HG02840 (cell line): ENCODE data around the gene ACAN.

Experiments
- ATAC-seq: cut with Tn5 transposase; IDR thresholded peaks from one replicate; pipeline ENCODE4 v1.9.1; 2021; ENCODE audit warnings: mild to moderate bottlenecking, moderate library complexity, moderate number of reproducible peaks; ENCODE audit not compliant: unreplicated experiment, low FRiP score

Gene ACAN

GRCh38 chr15:88803241-88803919 lies at the start of gene ACAN:
ACAN (plus strand) TSS chr15:88803436; CDS start chr15:88836207, 32,771 bp downstream.
- no peak for ATAC-seq

- ATAC-seq, result no peak
These were observed 46.7 kb upstream of the ACAN start for GRCh38 chr15:88756521-88756920.

- ATAC-seq, result no peak
These were observed 46.3 kb upstream of the ACAN start for GRCh38 chr15:88756921-88757320.

- no peak for ATAC-seq
These were observed 43.4 kb upstream of the ACAN start for GRCh38 chr15:88759872-88760271.

- ATAC-seq, result no peak
These were observed 38.8 kb upstream of the ACAN start for GRCh38 chr15:88764448-88764847.

- no peak for ATAC-seq
These were observed 38.0 kb upstream of the ACAN start for GRCh38 chr15:88765212-88765611.

GRCh38 chr15:88769161-88769971 lies 33.9 kb upstream of the ACAN start:
- no peak for ATAC-seq

- ATAC-seq, result no peak
These were observed 27.5 kb upstream of the ACAN start for GRCh38 chr15:88775776-88776175.

- no peak for ATAC-seq
These were observed 26.6 kb upstream of the ACAN start for GRCh38 chr15:88776646-88777045.

- no peak for ATAC-seq
These were observed 23.3 kb upstream of the ACAN start for GRCh38 chr15:88779944-88780343.

GRCh38 chr15:88782465-88782864 lies 20.8 kb upstream of the ACAN start:
- no peak for ATAC-seq

GRCh38 chr15:88785217-88785616 lies 18.0 kb upstream of the ACAN start:
- ATAC-seq, result no peak

GRCh38 chr15:88788036-88788435 lies 15.2 kb upstream of the ACAN start:
- no peak for ATAC-seq

- no peak for ATAC-seq
These were observed 14.4 kb upstream of the ACAN start for GRCh38 chr15:88788816-88789215.

- no peak for ATAC-seq
These were observed 12.8 kb upstream of the ACAN start for GRCh38 chr15:88790486-88790885.

- no peak for ATAC-seq
These were observed 11.6 kb upstream of the ACAN start for GRCh38 chr15:88791637-88792036.

GRCh38 chr15:88792342-88793282 lies 10.6 kb upstream of the ACAN start:
- no peak for ATAC-seq

- ATAC-seq, result no peak
These were observed 9.2 kb upstream of the ACAN start for GRCh38 chr15:88794001-88794400.

GRCh38 chr15:88797663-88798339 lies 5.4 kb upstream of the ACAN start:
- no peak for ATAC-seq

- no peak for ATAC-seq
These were observed 3.9 kb upstream of the ACAN start for GRCh38 chr15:88799341-88799740.
